Testis (tissue), 3 donors: ENCODE data around the gene ARHGEF39. TPM values are rescaled to one million over a fixed set of nuclear protein-coding genes. Genes with fewer than 3 reads are reported as not detected.

Experiments
- DNase-seq: peaks from one replicate; pipeline ENCODE4 v3.0.0-alpha.2; 2019
- H3K27ac ChIP-seq, 2 donors: fragments of 200-600 bp; sonication (generic); one replicate each; pipeline ENCODE4 v1.5.1; 2019
- H3K27me3 ChIP-seq: fragments of 200-600 bp; sonication (generic); one replicate; pipeline ENCODE4 v1.5.1; 2019
- H3K36me3 ChIP-seq: fragments of 200-600 bp; sonication (generic); one replicate; pipeline ENCODE4 v1.5.1; 2017; ENCODE audit warnings: low read depth; ENCODE audit errors: missing control alignments
- H3K4me1 ChIP-seq: fragments of 200-600 bp; sonication (generic); one replicate; pipeline ENCODE4 v1.5.1; 2019
- H3K4me3 ChIP-seq, 2 donors: fragments of 200-600 bp; sonication (generic); one replicate each; pipeline ENCODE4 v1.5.1; 2017 to 2019
- H3K9me3 ChIP-seq: fragments of 200-600 bp; sonication (generic); one replicate; pipeline ENCODE4 v1.5.1; 2017
- CTCF ChIP-seq, 3 experiments: fragments of 450-650 bp in 2 of 3; fragments of 200-600 bp in 1 of 3; sonication (generic) in 1 of 3; IDR thresholded peaks; one replicate each; pipeline ENCODE4 v1.5.1; 2016 to 2019; ENCODE audit warnings: antibody characterized with exemption in 3 of 3, mild to moderate bottlenecking in 2 of 3, moderate library complexity in 1 of 3
- POLR2A ChIP-seq: fragments of 450-650 bp; IDR thresholded peaks from one replicate; pipeline ENCODE4 v1.6.1; 2017; ENCODE audit warnings: antibody characterized with exemption, mild to moderate bottlenecking, moderate library complexity
- WGBS, 2 donors: methylation state at CpG; one replicate each; pipeline ENCODE4 v1.1.5; 2018; 5-methylcytosine and 5-hydroxymethylcytosine counted together
- intact Hi-C: fragments of 100-400 bp; cut with DNase I; formaldehyde crosslinking; loops from one replicate; pipeline ENCODE4 v1.15.1; 2023; ENCODE audit warnings: low total_unique reads
- polyA plus RNA-seq: library from polyadenylated mRNA; stranded (reverse); fragments of 350-450 nt; fragmentation: Illumina TruSeq; extraction: RNeasy Lipid Tissue Mini Kit (QIAGEN cat#74804); gene quantifications from one replicate; pipeline ENCODE4 v1.2.3, GENCODE V29; 2014; ENCODE audit warnings: low read depth, low replicate concordance; ENCODE audit not compliant: insufficient read depth
- total RNA-seq, 2 donors: library from RNA; depleted of rRNA; stranded (reverse); fragments of >200 nt; gene quantifications; one replicate each; pipeline ENCODE4 v1.2.3, GENCODE V29; 2016

The ARHGEF39 gene
- total and polyA plus RNA-seq, 3 donors from 2014 or later = 2.2 to 7.0 (median 6.5) TPM

- no peak within 1 kb of the TSS for H3K27ac ChIP-seq
- no peaks in the 10 kb centered on the region for H3K27me3 ChIP-seq
- TF ChIP-seq CTCF (IDR thresholded peaks at IDR 0.05) = no peak
- no peak for TF ChIP-seq POLR2A
- no peak for DNase-seq
- intact Hi-C loops = no loop called here
- WGBS, 2 donors = 53 to 84% methylated on average over 3 to 10 of the region's 10 CpGs
- no peaks in the 10 kb centered on the region for H3K9me3 ChIP-seq
- H3K4me3 ChIP-seq = no peak within 1 kb of the TSS
- no peaks in the 10 kb centered on the region for H3K36me3 ChIP-seq
- H3K4me1 ChIP-seq = peaks cover 3% of the 10 kb centered on the region
Observed at GRCh38 chr9:35673132-35674024, 8.4 kb upstream of the ARHGEF39 start, which contains the start of gene CA9. TSS of gene CA9 (plus strand) at chr9:35673928. CDS start at chr9:35673960, 32 bp downstream.

DNA sequence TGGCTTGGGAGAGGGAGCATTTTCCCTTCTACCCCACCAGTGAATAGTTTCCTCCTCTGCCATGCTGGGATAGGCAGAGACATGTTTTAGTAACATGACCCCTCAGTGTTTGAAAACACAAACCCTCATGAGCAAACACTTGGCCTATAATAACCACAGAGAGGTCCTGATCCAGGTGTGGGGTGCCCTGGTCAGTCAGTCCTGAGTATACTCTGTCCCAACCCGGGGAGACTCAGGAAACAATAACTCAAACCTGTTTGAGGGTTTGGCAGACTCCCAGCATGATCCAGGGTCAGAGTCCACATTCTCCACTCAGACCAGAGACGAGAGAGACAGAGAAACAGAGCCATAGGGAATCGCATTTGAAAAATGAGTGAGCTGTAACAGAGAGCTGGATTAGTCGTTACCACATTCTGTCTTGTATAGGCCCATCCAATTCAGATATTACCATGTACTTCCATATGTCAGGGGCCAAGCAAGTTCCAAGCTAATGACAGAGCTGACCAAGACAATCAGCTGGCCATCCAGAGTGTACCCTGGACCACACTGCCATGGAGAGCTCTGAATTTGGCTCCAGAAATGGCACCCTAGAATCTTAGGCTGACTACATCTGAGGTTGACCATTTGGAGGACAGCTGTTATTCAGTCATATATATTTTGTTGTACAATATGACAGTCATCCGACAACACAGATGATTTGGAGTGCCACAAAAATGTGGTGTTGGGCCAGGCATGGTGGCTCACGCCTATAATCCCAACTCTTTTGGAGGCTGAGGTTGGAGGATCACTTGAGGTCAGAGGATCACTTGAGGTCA is 4.5 kb upstream of the ARHGEF39 start:
- Histone ChIP-seq H3K27ac (no peak overlapping the region), H3K4me1 (peaks cover 6% of the 10 kb centered on the region), H3K36me3 (no peaks in the 10 kb centered on the region), H3K4me3 (no peak overlapping the region), H3K27me3 (no peaks in the 10 kb centered on the region), H3K9me3 (no peaks in the 10 kb centered on the region)
- no peak for TF ChIP-seq POLR2A
- no peak for TF ChIP-seq CTCF (IDR thresholded peaks at IDR 0.05)
- no peak for DNase-seq
- 75 to 80% methylated on average over 6 of the region's 6 CpGs for WGBS, 2 donors
- intact Hi-C loops = loop anchor here (10.0 kb wide), 1 partner anchor 55 kb away; no protein-coding TSS in a partner anchor

- DNase-seq = no peak
- Histone ChIP-seq H3K36me3 (no peaks in the 10 kb centered on the region), H3K4me3 (no peak overlapping the region), H3K9me3 (no peaks in the 10 kb centered on the region), H3K27ac (no peak overlapping the region), H3K4me1 (peaks cover 6% of the 10 kb centered on the region), H3K27me3 (no peaks in the 10 kb centered on the region)
- no peak for TF ChIP-seq CTCF (IDR thresholded peaks at IDR 0.05)
- TF ChIP-seq POLR2A = no peak
- intact Hi-C loops = loop anchor here (10.0 kb wide), 1 partner anchor 57 kb away; no protein-coding TSS in a partner anchor
- WGBS, 2 donors = 93 to 94% methylated on average over 3 of the region's 3 CpGs
Observed at GRCh38 chr9:35667939-35668338, 2.9 kb upstream of the ARHGEF39 start.

GRCh38 chr9:35666549-35666948 is 1.6 kb upstream of the ARHGEF39 start:
- no peak for DNase-seq
- H3K27ac ChIP-seq = no peak overlapping the region
- TF ChIP-seq CTCF (IDR thresholded peaks at IDR 0.05) (no peak), POLR2A (no peak)
- 94 to 97% methylated on average over 5 of the region's 5 CpGs for WGBS, 2 donors
- intact Hi-C loops = loop anchor here (10.0 kb wide), 1 partner anchor 58 kb away; no protein-coding TSS in a partner anchor
- peaks cover 8% of the 10 kb centered on the region for H3K4me1 ChIP-seq
- no peak overlapping the region for H3K4me3 ChIP-seq
- no peaks in the 10 kb centered on the region for H3K9me3 ChIP-seq
- no peaks in the 10 kb centered on the region for H3K36me3 ChIP-seq
- H3K27me3 ChIP-seq = no peaks in the 10 kb centered on the region
